Esophagus muscularis mucosa (tissue), 4 donors: ENCODE measurements around the gene CD24. TPM values are rescaled to one million over a fixed set of nuclear protein-coding genes. Genes with fewer than 3 reads are reported as not detected.
"Not testable (repeated sequence)": the region's sequence is repeated elsewhere in the genome, so short reads cannot be mapped to it uniquely, and the experiment has no call there.

Experiments used
- DNase-seq: peaks from one replicate; pipeline ENCODE4 v3.0.0-alpha.2; 2017; ENCODE audit errors: extremely low spot score
- H3K27ac ChIP-seq, 4 donors: fragments of 200-600 bp; sonication (generic); replicated peaks in 1 of 4; 1 replicate in 3 of 4; 2 replicates in 1 of 4; pipeline ENCODE4 v1.5.1; 2016 to 2019; ENCODE audit warnings: mild to moderate bottlenecking in 1 of 4
- H3K27me3 ChIP-seq, 4 donors: fragments of 200-600 bp; sonication (generic); one replicate each; pipeline versions ENCODE4 v1.5.1 to v1.6.0; 2016 to 2019
- H3K36me3 ChIP-seq, 4 donors: fragments of 200-600 bp; sonication (generic); one replicate each; pipeline ENCODE4 v1.5.1; 2016 to 2019
- H3K4me1 ChIP-seq, 4 donors: fragments of 200-600 bp; sonication (generic); one replicate each; pipeline ENCODE4 v1.5.1; 2016 to 2019
- H3K4me3 ChIP-seq, 4 donors: fragments of 200-600 bp; sonication (generic); 1 replicate in 2 of 4; 2 replicates in 2 of 4; pipeline ENCODE4 v1.5.1; 2016 to 2019; ENCODE audit warnings: mild to moderate bottlenecking in 4 of 4, moderate library complexity in 1 of 4
- H3K9me3 ChIP-seq, 4 donors: fragments of 200-600 bp; sonication (generic); 1 replicate in 3 of 4; 2 replicates in 1 of 4; pipeline ENCODE4 v1.5.1; 2016 to 2019
- CTCF ChIP-seq, 3 experiments: fragments of 200-600 bp in 2 of 3; fragments of 450-650 bp in 1 of 3; sonication (generic) in 2 of 3; IDR thresholded peaks; one replicate each; pipeline ENCODE4 v1.5.1; 2017 to 2019; ENCODE audit warnings: antibody characterized with exemption in 3 of 3, mild to moderate bottlenecking in 2 of 3, moderate library complexity in 1 of 3
- EP300 ChIP-seq: sonication (generic); formaldehyde crosslinking; IDR thresholded peaks from one replicate; pipeline ENCODE4 v1.6.1; 2017; ENCODE audit warnings: antibody characterized with exemption
- POLR2A ChIP-seq: fragments of 450-650 bp; IDR thresholded peaks from one replicate; pipeline ENCODE4 v1.6.1; 2017; ENCODE audit warnings: antibody characterized with exemption, moderate library complexity, mild to moderate bottlenecking, low read depth
- POLR2AphosphoS5 ChIP-seq, 2 donors: sonication (generic); formaldehyde crosslinking; IDR thresholded peaks; one replicate each; pipeline ENCODE4 v1.6.1; 2017; ENCODE audit warnings: antibody characterized with exemption in 2 of 2
- WGBS: methylation state at CpG from one replicate; pipeline ENCODE4 v1.1.5; 2018; 5-methylcytosine and 5-hydroxymethylcytosine counted together
- intact Hi-C: fragments of 100-400 bp; cut with DNase I; formaldehyde crosslinking; loops from one replicate; pipeline ENCODE4 v1.15.1; 2023
- total RNA-seq, 4 donors: library from RNA; depleted of rRNA; stranded (reverse); fragments of >200 nt; gene quantifications; one replicate each; pipeline versions ENCODE4 v1.1.0 to v1.2.1, GENCODE V29; 2016

The CD24 gene
- total RNA-seq, 4 donors from 2014 or later = 1.1 to 10.4 (median 2.2) TPM

GRCh38 chr6:106972500-106972899 is 2.0 kb downstream of the CD24 start:
- no peak overlapping the region for H3K4me3 ChIP-seq
- WGBS = 32% methylated on average over 10 of the region's 10 CpGs
- H3K27me3 ChIP-seq = peaks cover 0 to 64% (median 32%) of the 10 kb centered on the region in 4 donors

GRCh38 chr6:106970769-106971168 is 3.8 kb downstream of the CD24 start:
- H3K36me3 ChIP-seq, DNase-seq, H3K9me3 ChIP-seq, H3K4me3 ChIP-seq, H3K27ac ChIP-seq: not testable (repeated sequence)
- H3K4me1 ChIP-seq = peaks cover 17 to 29% (median 26%) of the 10 kb centered on the region in 4 donors
- 92% methylated on average over 6 of the region's 6 CpGs for WGBS
- intact Hi-C loops = loop anchor here (10.0 kb wide), 1 partner anchor 526 kb away; no protein-coding TSS in a partner anchor
- H3K27me3 ChIP-seq = peaks cover 0 to 48% (median 25%) of the 10 kb centered on the region in 4 donors

More at GRCh38 chr6:106972500-106972899, 2.0 kb downstream of the CD24 start:
- intact Hi-C loops = loop anchor here (10.0 kb wide), 1 partner anchor 528 kb away; no protein-coding TSS in a partner anchor
- H3K9me3 ChIP-seq = no peaks in the 10 kb centered on the region
- peaks cover 17 to 29% (median 27%) of the 10 kb centered on the region in 4 donors for H3K4me1 ChIP-seq
- no peak for DNase-seq
- no peak overlapping the region for H3K27ac ChIP-seq
- H3K36me3 ChIP-seq = no peaks in the 10 kb centered on the region
- no peak for TF ChIP-seq POLR2A
- no peak for TF ChIP-seq EP300
- TF ChIP-seq CTCF (IDR thresholded peaks at IDR 0.05) = no peak
- no peak for TF ChIP-seq POLR2AphosphoS5 (IDR thresholded peaks at IDR 0.05)

GRCh38 chr6:106967936-106968555 is 6.5 kb downstream of the CD24 start:
- Histone ChIP-seq H3K36me3 (no peaks in the 10 kb centered on the region), H3K27me3 (peaks cover 0 to 20% (median 5%) of the 10 kb centered on the region in 4 donors), H3K4me3 (no peak overlapping the region), H3K9me3 (no peaks in the 10 kb centered on the region), H3K27ac (no peak overlapping the region), H3K4me1 (peaks cover 0 to 2% (median under 1%) of the 10 kb centered on the region in 4 donors)
- no peak for DNase-seq
- 71% methylated on average over 9 of the region's 9 CpGs for WGBS
- TF ChIP-seq CTCF (IDR thresholded peaks at IDR 0.05) (no peak), POLR2AphosphoS5 (IDR thresholded peaks at IDR 0.05) (no peak), POLR2A (no peak), EP300 (no peak)
- intact Hi-C loops = no loop called here

GRCh38 chr6:106966671-106967640 is 7.6 kb downstream of the CD24 start:
- 90% methylated on average over 9 of the region's 9 CpGs for WGBS
- intact Hi-C loops = no loop called here

More at GRCh38 chr6:106966671-106967640, 7.6 kb downstream of the CD24 start:
- Histone ChIP-seq H3K9me3 (no peaks in the 10 kb centered on the region), H3K36me3 (no peaks in the 10 kb centered on the region), H3K4me1 (no peaks in the 10 kb centered on the region), H3K27ac (no peak overlapping the region), H3K27me3 (peaks cover 0 to 11% (median 0%) of the 10 kb centered on the region in 4 donors), H3K4me3 (no peak overlapping the region)
- DNase-seq = no peak
- no peak for TF ChIP-seq POLR2A
- TF ChIP-seq EP300 = no peak
- TF ChIP-seq CTCF (IDR thresholded peaks at IDR 0.05) = no peak
